ENCODE data around the gene RPLP2.

GRCh38 chr11:855330-855674, 45.5 kb downstream of the RPLP2 start:
- TF ChIP-seq CTCF (IDR thresholded peaks at IDR 0.05) (no peak), EZH2 (IDR thresholded peaks at IDR 0.05; ENCODE audit: borderline replicate concordance, insufficient read depth, low read depth, low read length, poor library complexity, severe bottlenecking) (no peak)
